NCI-H345 treated with DMSO at 0.1 percent for 48 hours (cell line): ENCODE data around the gene VCX3A.
"Not testable (repeated sequence)": the region's sequence is repeated elsewhere in the genome, so short reads cannot be mapped to it uniquely, and the experiment has no call there.

Source experiments
- DNase-seq: peaks from one replicate; lab custom pipeline; 2025; ENCODE audit not compliant: unreplicated experiment; lab: John Stamatoyannopoulos, UW

The VCX3A gene

DNA sequence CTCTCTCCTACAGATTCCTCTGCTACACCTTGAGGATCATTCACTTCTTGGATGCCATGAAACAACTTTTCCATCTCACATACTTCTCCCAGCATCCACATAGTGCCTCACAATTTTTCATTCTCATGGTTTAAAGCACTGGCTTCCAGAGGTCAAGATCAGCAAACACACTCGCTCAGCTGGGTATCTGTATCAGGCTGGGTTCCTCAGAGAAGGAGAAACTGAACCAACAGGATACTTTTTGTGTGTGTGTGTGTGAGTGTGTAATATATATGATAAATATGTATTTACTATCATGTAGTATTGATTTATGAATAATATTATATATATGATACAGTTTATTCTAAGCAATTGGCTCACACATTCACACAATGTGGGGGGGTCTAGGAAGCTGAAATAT lies at the start of gene VCX3A:
Gene VCX3A, minus strand, starts transcription at position 101 of the 400 bp plus-strand sequence. CDS start 621 bp downstream, outside the sequence.
- not testable (repeated sequence) for DNase-seq

DNA sequence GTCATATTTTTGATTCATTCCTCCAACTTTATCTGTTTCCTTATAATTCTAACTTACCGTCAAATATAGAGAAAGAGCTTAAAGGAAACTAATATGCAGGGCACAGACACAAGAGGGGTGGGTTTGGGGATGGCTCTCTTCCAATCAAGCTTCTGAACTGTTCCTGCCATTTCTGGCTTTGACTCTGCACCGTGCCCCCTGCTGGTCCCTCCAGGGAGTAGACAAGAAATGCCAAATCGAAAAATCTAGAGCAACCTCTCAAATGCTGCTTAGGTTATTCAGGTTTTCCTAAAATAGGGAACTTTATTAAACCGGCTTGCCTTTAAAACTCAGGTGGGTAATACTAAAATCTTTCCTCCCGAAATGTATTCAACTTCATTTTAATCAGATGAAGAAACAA lies 39.8 kb upstream of the VCX3A start:
- DNase-seq, result no peak

DNA sequence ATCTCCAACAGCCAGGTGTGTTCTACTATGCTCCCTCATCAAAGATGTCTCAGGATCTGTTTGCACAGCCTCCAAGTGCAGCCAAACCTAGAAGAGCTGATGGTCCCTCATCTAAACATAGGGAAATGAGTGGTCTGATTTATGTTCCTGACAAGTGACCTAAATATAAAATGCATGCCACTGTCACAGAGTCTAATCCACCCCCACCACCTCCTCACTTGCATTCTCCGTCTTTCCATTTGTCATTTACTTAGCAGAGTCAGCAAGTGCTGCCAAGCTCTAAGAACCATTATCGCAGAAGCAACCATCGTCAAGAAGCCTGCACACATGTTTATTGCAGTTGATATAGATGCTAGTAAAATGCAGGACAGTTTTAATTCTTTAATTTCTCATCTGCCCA lies 33.1 kb upstream of the VCX3A start:
- DNase-seq, result no peak

DNA sequence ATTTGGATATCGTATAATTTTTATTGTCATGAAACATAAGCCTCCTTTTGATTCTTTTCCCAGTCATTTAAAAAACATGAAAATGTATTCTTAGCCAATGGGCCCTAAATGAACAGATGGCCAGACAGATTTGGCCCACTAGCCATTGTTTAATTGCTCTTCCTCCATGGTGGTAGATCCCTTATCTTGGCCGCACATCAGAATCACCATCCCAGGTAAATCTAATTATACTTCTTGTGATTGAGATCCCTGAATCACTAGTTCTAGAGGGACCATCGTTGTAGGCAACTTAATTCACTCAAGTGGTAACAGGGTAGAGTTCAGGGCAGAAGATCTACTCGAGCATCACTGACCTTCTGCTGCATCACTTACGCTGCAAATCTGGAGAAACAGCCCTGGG lies 24.1 kb upstream of the VCX3A start:
- DNase-seq, result no peak

DNA sequence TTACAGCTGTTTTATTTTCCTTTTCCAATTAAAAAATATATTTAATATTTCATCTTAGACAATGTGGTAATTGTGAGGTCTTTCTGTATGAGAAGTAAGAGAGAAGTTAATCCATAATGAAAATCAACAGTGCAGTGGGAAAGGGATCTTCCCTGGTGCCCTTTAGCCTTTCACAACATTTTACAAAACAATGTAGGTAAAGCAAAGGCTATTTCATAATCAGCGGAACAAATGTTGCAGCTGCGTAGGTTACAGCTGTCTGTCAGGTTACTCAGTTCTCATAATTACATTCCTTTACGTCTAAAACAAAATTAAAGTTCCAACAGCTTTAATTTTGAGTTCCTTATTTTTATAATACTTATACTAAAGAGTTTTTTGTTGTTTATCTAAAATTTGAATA lies 22.8 kb upstream of the VCX3A start:
- DNase-seq, result no peak

DNA sequence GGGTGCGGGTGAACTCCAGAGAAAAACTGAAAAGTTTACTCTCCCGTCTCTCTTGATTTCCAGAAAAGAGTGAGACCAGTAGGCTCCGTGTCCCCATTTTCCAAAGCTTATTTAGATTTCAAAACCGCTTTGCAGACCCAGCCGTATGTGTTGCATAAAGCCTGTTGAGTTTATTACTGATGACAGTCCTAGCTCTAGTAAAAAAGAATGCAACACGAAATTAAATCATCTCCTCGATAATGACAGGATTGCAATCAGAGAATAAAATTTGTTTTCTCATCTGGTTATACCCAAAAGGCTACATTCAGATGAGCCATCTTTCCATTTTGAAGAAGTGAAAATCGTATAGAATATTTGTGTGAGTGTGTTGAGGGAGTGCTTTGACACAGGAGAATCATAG lies 16.1 kb upstream of the VCX3A start:
- DNase-seq, result no peak

DNA sequence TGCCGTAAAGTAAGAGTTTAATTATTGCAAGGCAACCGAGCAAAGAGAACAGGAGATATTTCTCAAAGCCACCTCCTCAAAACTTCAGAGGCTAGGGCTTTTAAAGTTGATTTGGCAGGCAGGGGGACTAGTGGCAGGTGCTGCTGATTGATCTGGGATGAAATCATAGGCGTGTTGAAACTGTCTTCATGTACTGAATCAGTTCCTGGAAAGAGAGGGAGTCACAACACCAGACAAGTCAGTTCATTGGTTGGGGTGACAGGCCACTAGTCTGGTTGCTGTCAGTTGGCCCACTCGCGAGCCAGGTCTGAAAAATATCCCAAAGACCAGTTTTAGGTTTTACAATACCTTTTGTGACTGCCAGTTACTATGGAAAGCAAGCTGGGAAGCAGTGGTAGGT lies 10.8 kb upstream of the VCX3A start:
- DNase-seq, result no peak

DNA sequence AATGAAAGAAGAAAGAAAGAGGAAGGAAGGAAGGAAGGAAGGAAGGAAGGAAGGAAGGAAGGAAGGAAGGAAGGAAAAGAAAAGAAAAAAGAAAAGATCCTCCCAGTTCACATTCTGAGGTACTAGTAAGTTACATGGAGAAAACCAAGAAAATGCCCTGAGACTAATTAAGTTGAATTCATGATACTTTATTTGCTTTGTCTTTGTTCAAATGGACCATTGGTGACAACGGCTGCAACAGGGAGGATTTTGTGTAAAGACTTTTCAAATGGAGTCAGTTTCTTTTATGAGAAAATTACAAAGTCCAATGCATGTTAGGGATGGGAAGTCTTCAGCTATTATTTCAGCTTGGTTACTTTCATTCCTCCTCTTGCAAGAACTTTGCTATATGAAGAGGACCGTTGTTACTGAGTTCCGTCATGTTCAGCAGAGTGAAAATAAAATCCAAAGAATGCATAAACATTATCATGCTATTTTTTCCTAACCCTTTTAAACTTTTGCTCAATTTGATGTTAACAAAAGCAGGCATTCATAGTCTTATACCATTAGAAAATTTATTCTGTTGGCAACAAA lies 8.3 kb downstream of the VCX3A start:
- no peak for DNase-seq

DNA sequence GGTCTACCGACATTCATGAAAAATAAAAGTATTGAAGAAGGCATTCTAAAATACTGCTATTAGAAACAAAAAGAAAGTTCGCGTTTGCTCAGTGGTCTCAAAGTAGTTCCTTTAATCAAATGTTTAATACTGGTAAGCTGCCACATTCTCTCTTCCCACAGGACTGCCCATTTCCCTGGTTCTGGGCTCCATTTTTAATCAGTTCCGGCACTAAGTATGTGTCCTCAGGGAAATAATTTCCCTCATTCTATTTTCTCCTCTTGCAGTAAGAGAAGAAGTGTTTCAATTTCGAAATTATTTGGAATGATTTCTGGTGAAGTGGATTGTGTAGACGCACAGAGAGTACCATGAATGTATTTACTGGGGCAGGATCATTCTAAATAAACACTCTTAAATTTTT lies 17.5 kb downstream of the VCX3A start:
- DNase-seq, result no peak

DNA sequence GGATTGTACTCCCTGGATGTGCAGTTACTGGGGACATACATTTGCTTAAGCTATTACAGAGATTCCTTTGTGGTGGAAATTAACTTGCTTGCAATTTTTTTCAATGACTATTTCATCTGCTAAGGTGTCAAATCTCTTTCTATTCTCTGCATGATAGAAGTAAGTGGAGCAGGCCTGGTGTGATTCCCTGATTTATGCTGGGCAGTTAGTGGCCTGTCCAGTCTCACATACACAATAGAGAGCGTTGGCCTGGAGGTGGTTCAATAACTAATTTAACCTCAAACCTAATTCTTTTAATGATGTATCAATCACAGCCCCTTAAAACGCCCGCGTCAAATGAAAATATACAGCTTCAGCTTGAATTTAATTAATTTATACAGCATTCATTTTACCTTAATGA lies 28.5 kb downstream of the VCX3A start:
- DNase-seq, result no peak

DNA sequence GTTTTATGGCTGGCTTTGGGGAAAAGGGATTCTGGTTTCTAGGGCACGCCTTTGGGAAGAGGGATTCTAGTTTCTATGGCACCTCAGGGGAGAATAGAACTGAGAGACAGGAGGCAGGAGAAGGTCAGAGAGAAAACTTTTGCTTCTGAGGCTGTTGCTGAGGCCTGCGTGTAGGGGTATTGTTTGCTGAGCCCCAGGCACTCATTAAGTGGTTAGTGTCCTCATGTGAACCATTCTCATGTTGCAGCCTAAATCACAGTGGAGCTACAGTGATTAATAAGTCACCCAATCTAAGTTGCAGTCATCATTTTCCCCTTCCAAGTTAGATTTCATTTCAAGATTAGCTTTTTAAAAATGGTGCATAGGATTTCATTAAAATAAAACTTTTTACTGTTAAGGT lies 29.0 kb downstream of the VCX3A start:
- DNase-seq, result no peak

DNA sequence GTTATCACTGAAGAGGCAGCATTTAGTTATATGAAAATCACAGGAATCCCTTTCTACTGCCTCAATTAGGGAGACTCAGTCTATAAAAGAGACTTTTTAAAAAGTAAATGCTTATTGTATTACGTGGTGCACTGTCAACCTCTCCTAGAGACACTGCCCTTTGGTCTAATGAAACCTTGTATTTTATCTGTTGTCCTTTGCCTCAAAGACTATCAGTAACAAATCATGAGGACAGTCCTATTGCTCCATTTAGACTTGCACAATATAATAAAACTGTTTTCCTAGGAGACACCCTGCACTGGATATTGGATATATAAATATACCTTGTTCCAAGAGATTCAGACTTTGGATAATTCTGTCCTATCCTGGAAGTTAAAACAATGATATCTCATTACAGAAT lies 34.2 kb downstream of the VCX3A start:
- DNase-seq, result no peak

DNA sequence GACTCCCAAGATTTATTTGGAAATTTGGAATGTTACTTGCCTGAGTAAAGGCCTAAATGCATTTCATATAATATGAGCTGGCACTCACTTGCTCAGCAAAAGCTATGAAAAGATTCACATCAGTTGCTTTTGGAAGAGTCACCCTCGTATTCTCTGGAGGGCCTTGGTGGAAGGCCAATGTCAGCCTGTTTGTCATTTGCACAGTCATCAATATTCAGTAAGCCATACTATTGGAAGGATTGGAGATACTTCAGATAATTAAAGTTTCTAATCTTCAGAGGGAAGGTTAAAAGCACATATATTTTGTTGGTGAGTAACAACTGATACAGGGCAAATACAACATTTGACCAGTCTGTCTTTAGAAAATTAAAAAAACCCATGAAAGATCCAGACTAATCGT lies 36.6 kb downstream of the VCX3A start:
- DNase-seq, result no peak
